ENCODE data around the gene PHTF1. TPM values are rescaled to one million over a fixed set of nuclear protein-coding genes. Genes with fewer than 3 reads are reported as not detected.
A peak's percentile ranks its signal among the peaks of the same experiment; 100 is the strongest.

The PHTF1 gene
- total RNA-seq, 1 experiment from 2014 or later, result 8.4 TPM

DNA sequence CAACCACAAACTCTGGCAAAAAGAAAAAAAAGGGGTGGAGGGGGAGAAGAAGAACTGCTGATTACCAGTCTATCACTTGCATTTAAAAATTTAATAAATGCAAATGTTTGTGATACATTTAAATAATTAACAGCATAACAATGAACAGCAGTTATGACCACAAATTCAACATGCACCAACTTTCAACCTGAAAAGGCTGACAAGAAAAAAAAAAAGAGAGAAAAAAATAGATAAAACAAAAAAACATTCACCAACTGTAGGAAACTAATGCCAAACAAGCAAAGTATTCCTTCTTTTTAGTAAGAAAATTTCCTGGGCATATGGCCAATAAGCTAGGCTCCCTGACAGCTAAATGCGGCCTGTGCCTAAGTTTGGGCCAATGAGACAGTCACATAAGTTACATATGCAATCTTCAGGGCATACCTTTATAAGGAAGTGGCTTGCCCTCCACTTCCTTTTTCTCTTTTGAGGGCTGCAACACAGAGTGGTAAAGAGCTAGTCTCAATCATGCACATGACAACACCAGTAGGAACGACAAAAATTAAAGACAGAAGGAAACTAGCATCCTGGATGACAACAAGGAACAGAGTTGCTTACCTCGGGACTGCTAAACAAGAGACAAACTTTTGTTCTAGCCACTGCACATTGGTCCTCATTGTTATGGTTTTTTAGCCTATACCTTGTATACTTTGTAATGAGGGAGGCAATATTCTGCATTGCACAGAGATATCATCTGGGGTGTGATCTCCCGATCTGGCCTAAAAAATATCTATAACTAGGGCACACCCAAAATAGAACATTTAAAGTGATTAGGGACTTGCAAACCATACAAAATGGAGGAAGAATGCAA lies 24.2 kb upstream of the PHTF1 start:
- ChIA-PET CTCF (interaction anchor here (0.7 kb wide), 2 partner anchors 23 to 1068 kb away, joined by 3 read pairs; no protein-coding TSS in a partner anchor), POLR2A (interaction anchor here (0.8 to 1.1 kb wide), 3 partner anchors 9 to 24 kb away, joined by 3 to 5 read pairs (median 4); partner anchors contain the start of gene PHTF1)
- no peak overlapping the region for H3K27ac Mint-ChIP-seq (ENCODE audit: low read depth, unreplicated experiment)
- H3K9me3 Mint-ChIP-seq (ENCODE audit: unreplicated experiment), result peaks cover 5% of the 10 kb centered on the region
- intact Hi-C loops (cut with micrococcal nuclease), result no loop called here
- no peaks in the 10 kb centered on the region for H3K27me3 Mint-ChIP-seq (ENCODE audit: insufficient read depth, unreplicated experiment)
- no TSS peak for BruUV-seq (replicated peaks)
- H3K36me3 Mint-ChIP-seq (ENCODE audit: insufficient read depth, unreplicated experiment), result no peaks in the 10 kb centered on the region
- no peak overlapping the region for H3K4me3 Mint-ChIP-seq (ENCODE audit: unreplicated experiment)
- peak; percentile 50 for DNase-seq (ENCODE audit: unreplicated experiment)
- TF ChIP-seq, protein P1, sequence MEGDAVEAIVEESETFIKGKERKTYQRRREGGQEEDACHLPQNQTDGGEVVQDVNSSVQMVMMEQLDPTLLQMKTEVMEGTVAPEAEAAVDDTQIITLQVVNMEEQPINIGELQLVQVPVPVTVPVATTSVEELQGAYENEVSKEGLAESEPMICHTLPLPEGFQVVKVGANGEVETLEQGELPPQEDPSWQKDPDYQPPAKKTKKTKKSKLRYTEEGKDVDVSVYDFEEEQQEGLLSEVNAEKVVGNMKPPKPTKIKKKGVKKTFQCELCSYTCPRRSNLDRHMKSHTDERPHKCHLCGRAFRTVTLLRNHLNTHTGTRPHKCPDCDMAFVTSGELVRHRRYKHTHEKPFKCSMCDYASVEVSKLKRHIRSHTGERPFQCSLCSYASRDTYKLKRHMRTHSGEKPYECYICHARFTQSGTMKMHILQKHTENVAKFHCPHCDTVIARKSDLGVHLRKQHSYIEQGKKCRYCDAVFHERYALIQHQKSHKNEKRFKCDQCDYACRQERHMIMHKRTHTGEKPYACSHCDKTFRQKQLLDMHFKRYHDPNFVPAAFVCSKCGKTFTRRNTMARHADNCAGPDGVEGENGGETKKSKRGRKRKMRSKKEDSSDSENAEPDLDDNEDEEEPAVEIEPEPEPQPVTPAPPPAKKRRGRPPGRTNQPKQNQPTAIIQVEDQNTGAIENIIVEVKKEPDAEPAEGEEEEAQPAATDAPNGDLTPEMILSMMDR (IDR thresholded peaks at IDR 0.05; ENCODE audit: unreplicated experiment), result no peak
- H3K4me1 Mint-ChIP-seq (ENCODE audit: insufficient read depth, unreplicated experiment), result peaks cover 26% of the 10 kb centered on the region

DNA sequence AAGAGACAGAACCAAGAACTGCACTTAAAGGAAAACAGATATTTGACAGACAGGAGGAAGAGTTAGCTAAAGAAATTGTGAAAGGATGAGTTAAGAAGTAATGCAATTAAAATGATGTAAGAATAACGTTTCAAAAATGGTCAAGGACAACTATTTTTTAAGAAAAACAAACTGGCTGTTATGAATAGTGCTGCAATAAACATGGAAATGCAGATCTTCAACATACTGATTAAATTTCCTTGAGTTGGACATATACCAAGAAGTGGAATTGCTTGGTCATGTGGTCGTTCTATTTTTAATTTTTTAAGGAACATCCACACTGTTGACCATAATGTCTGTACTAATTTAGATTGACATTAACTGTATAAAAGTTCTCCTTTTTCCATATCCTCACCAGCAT lies 23.1 kb upstream of the PHTF1 start:
- H3K27me3 Mint-ChIP-seq (ENCODE audit: insufficient read depth, unreplicated experiment), result no peaks in the 10 kb centered on the region
- TF ChIP-seq, protein P1 (IDR thresholded peaks at IDR 0.05; ENCODE audit: unreplicated experiment), result no peak
- no peak for DNase-seq (ENCODE audit: unreplicated experiment)
- H3K27ac Mint-ChIP-seq (ENCODE audit: low read depth, unreplicated experiment), result no peak overlapping the region
- no peak overlapping the region for H3K4me3 Mint-ChIP-seq (ENCODE audit: unreplicated experiment)
- BruUV-seq (replicated peaks), result no TSS peak
- H3K9me3 Mint-ChIP-seq (ENCODE audit: unreplicated experiment), result peaks cover 7% of the 10 kb centered on the region
- no peaks in the 10 kb centered on the region for H3K36me3 Mint-ChIP-seq (ENCODE audit: insufficient read depth, unreplicated experiment)
- ChIA-PET POLR2A (interaction anchor here (0.6 kb wide), 1 partner anchor 700 kb away, joined by 3 read pairs; no protein-coding TSS in a partner anchor), CTCF (no interaction called here)
- H3K4me1 Mint-ChIP-seq (ENCODE audit: insufficient read depth, unreplicated experiment), result peaks cover 26% of the 10 kb centered on the region
- intact Hi-C loops (cut with micrococcal nuclease), result no loop called here

DNA sequence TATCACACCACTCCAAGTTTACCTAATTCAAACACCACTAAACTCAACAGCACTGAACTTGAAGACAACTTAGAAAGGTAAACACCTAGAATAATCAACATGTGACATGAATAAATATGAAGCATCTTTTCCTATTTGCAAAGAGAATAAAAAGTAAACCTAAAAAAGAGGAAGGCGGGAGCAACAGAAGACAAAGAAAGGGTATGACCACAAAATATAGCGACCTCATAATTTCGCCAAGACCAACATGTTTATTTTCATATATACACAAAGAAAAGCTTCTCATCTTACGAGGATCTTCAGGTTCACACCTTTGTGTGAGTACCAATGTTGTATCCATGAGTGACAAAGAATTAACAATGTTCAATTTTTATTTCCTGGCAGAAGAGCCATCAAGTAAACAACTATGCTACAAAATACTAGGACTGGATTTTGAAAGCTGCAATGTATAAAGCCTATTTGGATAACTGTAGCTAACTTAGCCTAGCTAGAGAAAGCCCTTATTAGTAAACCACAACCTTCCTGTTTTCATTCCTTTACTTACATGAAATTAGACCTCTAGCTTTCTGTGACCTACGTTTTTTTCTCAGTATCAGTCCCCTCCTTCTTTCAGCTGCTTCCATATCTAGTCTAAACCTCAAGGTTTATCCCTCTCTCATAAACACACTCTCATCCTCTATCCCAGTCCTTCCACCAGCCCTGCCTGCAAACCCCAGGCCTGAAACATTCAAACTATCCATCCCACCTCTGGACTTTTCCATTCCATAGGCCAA lies 21.3 kb upstream of the PHTF1 start:
- Mint-ChIP-seq H3K27ac (ENCODE audit: low read depth, unreplicated experiment) (no peak overlapping the region), H3K4me3 (ENCODE audit: unreplicated experiment) (no peak overlapping the region), H3K9me3 (ENCODE audit: unreplicated experiment) (peaks cover 7% of the 10 kb centered on the region), H3K27me3 (ENCODE audit: insufficient read depth, unreplicated experiment) (no peaks in the 10 kb centered on the region), H3K4me1 (ENCODE audit: insufficient read depth, unreplicated experiment) (peaks cover 18% of the 10 kb centered on the region), H3K36me3 (ENCODE audit: insufficient read depth, unreplicated experiment) (peaks cover 7% of the 10 kb centered on the region)
- DNase-seq (ENCODE audit: unreplicated experiment), result no peak
- CTCF ChIA-PET, result no interaction called here
- intact Hi-C loops (cut with micrococcal nuclease), result no loop called here
- TF ChIP-seq, protein P1 (IDR thresholded peaks at IDR 0.05; ENCODE audit: unreplicated experiment), result no peak
- POLR2A ChIA-PET, result no interaction called here
- BruUV-seq (replicated peaks), result no TSS peak

DNA sequence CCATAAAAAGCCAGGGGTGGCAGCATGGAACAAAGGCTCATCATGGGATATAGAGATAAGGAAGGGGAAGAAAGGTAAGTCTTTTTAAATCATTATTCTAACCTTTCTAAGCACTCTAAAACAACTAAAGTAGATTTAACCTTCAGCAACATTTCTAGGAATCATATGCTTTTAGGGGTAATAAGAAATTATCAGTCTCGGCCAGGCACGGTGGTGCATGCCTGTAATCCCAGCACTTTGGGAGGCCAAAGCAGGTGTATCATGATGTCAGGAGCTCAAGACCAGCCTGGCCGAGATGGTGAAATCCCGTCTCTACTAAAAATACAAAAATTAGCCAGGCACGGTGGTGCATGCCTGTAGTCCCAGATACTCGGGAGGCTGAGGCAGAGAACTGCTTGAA lies 20.3 kb upstream of the PHTF1 start:
- TF ChIP-seq, protein P1 (IDR thresholded peaks at IDR 0.05; ENCODE audit: unreplicated experiment), result no peak
- peaks cover 7% of the 10 kb centered on the region for H3K9me3 Mint-ChIP-seq (ENCODE audit: unreplicated experiment)
- no TSS peak for BruUV-seq (replicated peaks)
- ChIA-PET POLR2A (no interaction called here), CTCF (no interaction called here)
- intact Hi-C loops (cut with micrococcal nuclease), result no loop called here
- no peak overlapping the region for H3K27ac Mint-ChIP-seq (ENCODE audit: low read depth, unreplicated experiment)
- no peaks in the 10 kb centered on the region for H3K27me3 Mint-ChIP-seq (ENCODE audit: insufficient read depth, unreplicated experiment)
- H3K36me3 Mint-ChIP-seq (ENCODE audit: insufficient read depth, unreplicated experiment), result peaks cover 17% of the 10 kb centered on the region
- peaks cover 16% of the 10 kb centered on the region for H3K4me1 Mint-ChIP-seq (ENCODE audit: insufficient read depth, unreplicated experiment)
- no peak for DNase-seq (ENCODE audit: unreplicated experiment)
- no peak overlapping the region for H3K4me3 Mint-ChIP-seq (ENCODE audit: unreplicated experiment)
